Caco-2 (cell line): ENCODE data around the gene P4HA2. TPM values are rescaled to one million over a fixed set of nuclear protein-coding genes. Genes with fewer than 3 reads are reported as not detected.

ENCODE experiments used
- BruUV-seq: library from RNA; stranded (reverse); fragments of 400-500 nt; replicated peaks from 2 replicates; lab custom pipeline; 2021; lab: Mats Ljungman, UMichigan
- CTCF ChIA-PET: fragments of 300-600 bp; sonication (Branson Sonifier 250); formaldehyde crosslinking; loops from one replicate; lab custom pipeline; 2022; ENCODE audit warnings: antibody characterized with exemption; lab: Charles Lee
- POLR2A ChIA-PET: fragments of 300-600 bp; sonication (Branson Sonifier 250); formaldehyde crosslinking; loops from one replicate; lab custom pipeline; 2022; ENCODE audit warnings: antibody characterized with exemption; lab: Charles Lee
- DNase-seq, 2 experiments: peaks; one replicate each; pipeline versions ENCODE4 v3.0.0 to v3.0.0-alpha.2; 2020 to 2022
- H3K27me3 ChIP-seq: replicated peaks from 2 replicates; pipeline ENCODE4 v1.6.0; 2011; ENCODE audit warnings: low read length; ENCODE audit not compliant: control insufficient read depth, insufficient read depth
- H3K36me3 ChIP-seq: 2 replicates; pipeline ENCODE4 v1.5.1; 2011; ENCODE audit warnings: low read length; ENCODE audit not compliant: control insufficient read depth, insufficient read depth
- H3K4me1 ChIP-seq: fragments of 250-450 bp; sonication (Bioruptor Pico); 2 replicates; pipeline ENCODE4 v1.5.1; 2020; ENCODE audit warnings: mild to moderate bottlenecking
- H3K4me3 ChIP-seq: 2 replicates; pipeline ENCODE4 v1.5.1; 2011; ENCODE audit warnings: low read depth, mild to moderate bottlenecking, control low read depth, low read length
- H3K9me3 ChIP-seq: fragments of 250-450 bp; sonication (Bioruptor Pico); 2 replicates; pipeline ENCODE4 v1.5.1; 2020; ENCODE audit warnings: mild to moderate bottlenecking, moderate library complexity
- H3K27ac Mint-ChIP-seq: one replicate; pipeline ENCODE4 v1.8.0; 2022; ENCODE audit warnings: mixed read lengths; ENCODE audit not compliant: unreplicated experiment
- H3K27me3 Mint-ChIP-seq: one replicate; pipeline ENCODE4 v1.8.0; 2022; ENCODE audit warnings: mixed read lengths; ENCODE audit not compliant: insufficient read depth, unreplicated experiment
- H3K36me3 Mint-ChIP-seq: one replicate; pipeline ENCODE4 v1.8.0; 2022; ENCODE audit warnings: mild to moderate bottlenecking, mixed read lengths; ENCODE audit not compliant: insufficient read depth, unreplicated experiment
- H3K4me1 Mint-ChIP-seq: one replicate; pipeline ENCODE4 v1.8.0; 2022; ENCODE audit warnings: low read depth, mixed read lengths; ENCODE audit not compliant: unreplicated experiment
- H3K4me3 Mint-ChIP-seq: one replicate; pipeline ENCODE4 v1.8.0; 2022; ENCODE audit warnings: mild to moderate bottlenecking, moderate library complexity, mixed read lengths; ENCODE audit not compliant: unreplicated experiment
- H3K9me3 Mint-ChIP-seq: one replicate; pipeline ENCODE4 v1.8.0; 2022; ENCODE audit warnings: mixed read lengths; ENCODE audit not compliant: unreplicated experiment
- CTCF ChIP-seq, 2 experiments: fragments of 200-600 bp in 1 of 2; IDR thresholded peaks; 1 replicate in 1 of 2; 2 replicates in 1 of 2; pipeline versions ENCODE4 v1.5.1 to v1.8.0; 2011 to 2022; ENCODE audit warnings: antibody characterized with exemption in 1 of 2, control low read depth in 1 of 2, inconsistent platforms in 1 of 2, low read depth in 1 of 2, low read length in 1 of 2, mild to moderate bottlenecking in 1 of 2, moderate library complexity in 1 of 2; ENCODE audit not compliant: insufficient read depth in 1 of 2, severe bottlenecking in 1 of 2, unreplicated experiment in 1 of 2
- intact Hi-C: fragments of 100-400 bp; cut with micrococcal nuclease; formaldehyde crosslinking; loops from one replicate; pipeline ENCODE4 v1.10.0; 2022; ENCODE audit not compliant: unreplicated experiment
- total RNA-seq: library from RNA; stranded (reverse); gene quantifications from 2 replicates; pipeline ENCODE4 v1.2.3, GENCODE V29; 2022

P4HA2 gene
- total RNA-seq, 1 experiment from 2014 or later, result 41.0 TPM

- Mint-ChIP-seq H3K9me3 (no peaks in the 10 kb centered on the region), H3K27me3 (no peaks in the 10 kb centered on the region), H3K4me3 (no peak overlapping the region), H3K4me1 (no peaks in the 10 kb centered on the region), H3K27ac (no peak overlapping the region), H3K36me3 (no peaks in the 10 kb centered on the region)
- POLR2A ChIA-PET, result no interaction called here
- H3K4me1 ChIP-seq, result no peaks in the 10 kb centered on the region
- no peaks in the 10 kb centered on the region for H3K36me3 ChIP-seq
- no TSS peak for BruUV-seq
- no peaks in the 10 kb centered on the region; the same call in 1 of the 2 replicates for H3K9me3 ChIP-seq
- no peak for TF ChIP-seq CTCF (IDR thresholded peaks at IDR 0.05; ENCODE audit: insufficient read depth in 1 of 2, low read depth in 1 of 2, low read length in 1 of 2, severe bottlenecking in 1 of 2, unreplicated experiment in 1 of 2)
- H3K4me3 ChIP-seq, result no peak overlapping the region
- intact Hi-C loops, result no loop called here
- H3K27me3 ChIP-seq, result no peaks in the 10 kb centered on the region
- DNase-seq, result no peak
- CTCF ChIA-PET, result no interaction called here
Measured at GRCh38 chr5:132218321-132218720, 9.3 kb downstream of the P4HA2 start.

GRCh38 chr5:132215329-132215728 lies 12.3 kb downstream of the P4HA2 start:
- Mint-ChIP-seq H3K27ac (no peak overlapping the region), H3K9me3 (no peaks in the 10 kb centered on the region), H3K4me1 (no peaks in the 10 kb centered on the region), H3K4me3 (no peak overlapping the region), H3K27me3 (no peaks in the 10 kb centered on the region), H3K36me3 (no peaks in the 10 kb centered on the region)
- ChIA-PET POLR2A (no interaction called here), CTCF (no interaction called here)
- DNase-seq, result no peak
- no peak for TF ChIP-seq CTCF (IDR thresholded peaks at IDR 0.05; ENCODE audit: insufficient read depth in 1 of 2, low read depth in 1 of 2, low read length in 1 of 2, severe bottlenecking in 1 of 2, unreplicated experiment in 1 of 2)
- Histone ChIP-seq H3K9me3 (no peaks in the 10 kb centered on the region), H3K4me1 (no peaks in the 10 kb centered on the region), H3K4me3 (no peak overlapping the region), H3K27me3 (no peaks in the 10 kb centered on the region), H3K36me3 (peaks cover 1% of the 10 kb centered on the region; the same call in 1 of the 2 replicates)
- BruUV-seq, result no TSS peak
- intact Hi-C loops, result no loop called here

- H3K9me3 Mint-ChIP-seq, result no peaks in the 10 kb centered on the region
- CTCF ChIA-PET, result no interaction called here
- POLR2A ChIA-PET, result no interaction called here
Measured at GRCh38 chr5:132214491-132214890, 13.2 kb downstream of the P4HA2 start.

More at GRCh38 chr5:132214491-132214890, 13.2 kb downstream of the P4HA2 start:
- H3K9me3 ChIP-seq, result no peaks in the 10 kb centered on the region
- BruUV-seq, result no TSS peak
- no peak overlapping the region for H3K27ac Mint-ChIP-seq
- no peak for TF ChIP-seq CTCF (IDR thresholded peaks at IDR 0.05; ENCODE audit: insufficient read depth in 1 of 2, low read depth in 1 of 2, low read length in 1 of 2, severe bottlenecking in 1 of 2, unreplicated experiment in 1 of 2)
- H3K4me1 ChIP-seq, result no peaks in the 10 kb centered on the region
- no peaks in the 10 kb centered on the region for H3K27me3 Mint-ChIP-seq
- no peak overlapping the region for H3K4me3 Mint-ChIP-seq
- peaks cover 1% of the 10 kb centered on the region; the same call in 1 of the 2 replicates for H3K36me3 ChIP-seq
- H3K36me3 Mint-ChIP-seq, result no peaks in the 10 kb centered on the region
- DNase-seq, result no peak
- H3K4me1 Mint-ChIP-seq, result no peaks in the 10 kb centered on the region
- H3K27me3 ChIP-seq, result no peaks in the 10 kb centered on the region
- no peak overlapping the region for H3K4me3 ChIP-seq
- intact Hi-C loops, result no loop called here
